ENCODE results near the gene GNLY.

DNA sequence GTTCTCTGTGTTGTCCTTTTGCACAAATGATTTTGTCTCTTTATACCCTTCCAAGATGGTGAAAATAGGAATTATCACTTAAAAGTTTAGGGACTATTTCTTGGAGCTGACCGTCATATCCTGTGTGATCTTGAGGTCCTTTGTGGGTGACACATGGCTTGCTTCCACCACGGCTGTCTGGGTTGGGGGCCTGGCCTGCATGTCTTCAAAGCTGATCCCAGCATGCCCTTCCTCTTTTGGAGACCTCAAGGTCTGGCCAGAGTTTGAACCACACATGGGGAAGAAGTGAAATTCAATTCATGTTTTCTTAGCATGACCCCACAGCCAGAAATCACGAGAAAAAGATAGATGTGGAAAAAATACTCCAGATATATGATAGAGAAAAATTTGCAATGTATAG lies 40.2 kb upstream of the GNLY start:
- no peak for TF ChIP-seq POLR2AphosphoS5 (IDR thresholded peaks at IDR 0.05; ENCODE audit: insufficient read depth, low read depth, low read length)
- TF ChIP-seq, protein P1, sequence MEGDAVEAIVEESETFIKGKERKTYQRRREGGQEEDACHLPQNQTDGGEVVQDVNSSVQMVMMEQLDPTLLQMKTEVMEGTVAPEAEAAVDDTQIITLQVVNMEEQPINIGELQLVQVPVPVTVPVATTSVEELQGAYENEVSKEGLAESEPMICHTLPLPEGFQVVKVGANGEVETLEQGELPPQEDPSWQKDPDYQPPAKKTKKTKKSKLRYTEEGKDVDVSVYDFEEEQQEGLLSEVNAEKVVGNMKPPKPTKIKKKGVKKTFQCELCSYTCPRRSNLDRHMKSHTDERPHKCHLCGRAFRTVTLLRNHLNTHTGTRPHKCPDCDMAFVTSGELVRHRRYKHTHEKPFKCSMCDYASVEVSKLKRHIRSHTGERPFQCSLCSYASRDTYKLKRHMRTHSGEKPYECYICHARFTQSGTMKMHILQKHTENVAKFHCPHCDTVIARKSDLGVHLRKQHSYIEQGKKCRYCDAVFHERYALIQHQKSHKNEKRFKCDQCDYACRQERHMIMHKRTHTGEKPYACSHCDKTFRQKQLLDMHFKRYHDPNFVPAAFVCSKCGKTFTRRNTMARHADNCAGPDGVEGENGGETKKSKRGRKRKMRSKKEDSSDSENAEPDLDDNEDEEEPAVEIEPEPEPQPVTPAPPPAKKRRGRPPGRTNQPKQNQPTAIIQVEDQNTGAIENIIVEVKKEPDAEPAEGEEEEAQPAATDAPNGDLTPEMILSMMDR (IDR thresholded peaks at IDR 0.05; ENCODE audit: extremely low read depth in 1 of 2, insufficient read depth in 1 of 2, low read depth in 1 of 2, low read length in 2 of 2): no peak
- no peak for TF ChIP-seq POLR2A (IDR thresholded peaks at IDR 0.05; ENCODE audit: low read depth, low read length)
- TF ChIP-seq FOS (IDR thresholded peaks at IDR 0.05; ENCODE audit: borderline replicate concordance, insufficient read depth, low read length): no peak
- TF ChIP-seq EZH2 (IDR thresholded peaks at IDR 0.05; ENCODE audit: borderline replicate concordance, low read depth, low read length, severe bottlenecking): no peak
- TF ChIP-seq MYC (IDR thresholded peaks at IDR 0.05; ENCODE audit: low read depth, low read length): no peak
- TF ChIP-seq GATA2 (IDR thresholded peaks at IDR 0.05; ENCODE audit: insufficient read depth, insufficient read length, low read depth, low read length): no peak
- TF ChIP-seq, protein P2, sequence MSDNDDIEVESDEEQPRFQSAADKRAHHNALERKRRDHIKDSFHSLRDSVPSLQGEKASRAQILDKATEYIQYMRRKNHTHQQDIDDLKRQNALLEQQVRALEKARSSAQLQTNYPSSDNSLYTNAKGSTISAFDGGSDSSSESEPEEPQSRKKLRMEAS (IDR thresholded peaks at IDR 0.05; ENCODE audit: insufficient read depth, insufficient read length): no peak
- TF ChIP-seq JUN (IDR thresholded peaks at IDR 0.05; ENCODE audit: borderline replicate concordance, insufficient read depth, insufficient read length, low read depth): no peak

Measured in endothelial cell of umbilical vein (primary cell).